Thyroid gland (tissue), 4 donors: ENCODE measurements around the gene WDR5B. TPM values are rescaled to one million over a fixed set of nuclear protein-coding genes. Genes with fewer than 3 reads are reported as not detected.

Experiments used
- DNase-seq, 2 donors: peaks; one replicate each; pipeline ENCODE4 v3.0.0-alpha.2; 2019
- H3K27ac ChIP-seq, 3 donors: fragments of 200-600 bp; sonication (generic); 1 replicate in 2 of 3; 2 replicates in 1 of 3; pipeline ENCODE4 v1.5.1; 2016 to 2019; ENCODE audit warnings: mild to moderate bottlenecking in 1 of 3, moderate library complexity in 1 of 3
- H3K27me3 ChIP-seq: fragments of 200-600 bp; sonication (generic); one replicate; pipeline ENCODE4 v1.5.1; 2019
- H3K36me3 ChIP-seq, 2 donors: fragments of 200-600 bp; sonication (generic); one replicate each; pipeline ENCODE4 v1.5.1; 2016 to 2019
- H3K4me1 ChIP-seq, 2 donors: fragments of 200-600 bp; sonication (generic); one replicate each; pipeline ENCODE4 v1.5.1; 2017 to 2019
- H3K4me3 ChIP-seq, 3 donors: fragments of 200-600 bp; sonication (generic); replicated peaks in 1 of 3; 1 replicate in 2 of 3; 2 replicates in 1 of 3; pipeline ENCODE4 v1.5.1; 2016; ENCODE audit warnings: mild to moderate bottlenecking in 1 of 3
- H3K9me3 ChIP-seq: fragments of 200-600 bp; sonication (generic); one replicate; pipeline ENCODE4 v1.5.1; 2017
- CTCF ChIP-seq, 6 experiments: fragments of 200-600 bp in 3 of 6; fragments of 450-650 bp in 3 of 6; sonication (generic) in 3 of 6; IDR thresholded peaks; one replicate each; pipeline ENCODE4 v1.5.1; 2016 to 2019; ENCODE audit warnings: antibody characterized with exemption in 6 of 6, mild to moderate bottlenecking in 2 of 6, inconsistent platforms in 1 of 6, moderate library complexity in 1 of 6
- POLR2A ChIP-seq, 2 donors: fragments of 450-650 bp; IDR thresholded peaks; one replicate each; pipeline ENCODE4 v1.6.1; 2017; ENCODE audit warnings: antibody characterized with exemption in 2 of 2, mild to moderate bottlenecking in 2 of 2, moderate library complexity in 1 of 2
- WGBS, 2 donors: methylation state at CpG; one replicate each; pipeline ENCODE4 v1.1.5; 2017; 5-methylcytosine and 5-hydroxymethylcytosine counted together
- intact Hi-C: fragments of 100-400 bp; cut with DNase I; formaldehyde crosslinking; loops from one replicate; pipeline ENCODE4 v1.15.1; 2023
- total RNA-seq, 4 donors: library from RNA; depleted of rRNA; stranded (reverse); fragments of >200 nt; gene quantifications; one replicate each; pipeline ENCODE4 v1.2.3, GENCODE V29; 2016

The WDR5B gene
- 10 to 100 TPM in 1 of 4 donors, 1 to 10 TPM in 3; 8.6 to 10.7 (median 9.3) TPM for total RNA-seq

- 0 to 1% methylated on average over 29 to 48 of the region's 48 CpGs for WGBS, 2 donors
- TF ChIP-seq CTCF (IDR thresholded peaks at IDR 0.05) (peak in 2 of 6 experiments; percentile 23 to 29), POLR2A (IDR thresholded peaks at IDR 0.05) (peak; percentile 26 to 91)
- intact Hi-C loops: loop anchor here (10.0 kb wide), 2 partner anchors 269 to 379 kb away; partner anchors contain the start of genes HSPBAP1, PARP14 and SLC49A4
These were observed at the start of gene WDR5B for GRCh38 chr3:122415762-122416654. TSS of gene WDR5B (minus strand) at chr3:122416062. CDS start at chr3:122415528, 534 bp downstream.

GRCh38 chr3:122464659-122465058 lies 48.8 kb upstream of the WDR5B start:
- H3K36me3 ChIP-seq: peaks cover 6 to 8% of the 10 kb centered on the region in 2 donors
- H3K9me3 ChIP-seq: no peaks in the 10 kb centered on the region
- no peaks in the 10 kb centered on the region for H3K27me3 ChIP-seq
- H3K4me1 ChIP-seq: peaks cover 2 to 8% of the 10 kb centered on the region in 2 donors
- no peak for DNase-seq
- no peak overlapping the region for H3K27ac ChIP-seq
- intact Hi-C loops: no loop called here
- WGBS, 2 donors: 98% methylated on average over 1 of the region's 1 CpG
- H3K4me3 ChIP-seq: no peak overlapping the region
- TF ChIP-seq CTCF (IDR thresholded peaks at IDR 0.05): no peak
- no peak for TF ChIP-seq POLR2A (IDR thresholded peaks at IDR 0.05)

More at GRCh38 chr3:122415762-122416654, at the start of gene WDR5B:
- Histone ChIP-seq H3K4me1 (peaks cover 11 to 21% of the 10 kb centered on the region in 2 donors), H3K27ac (peak within 1 kb of the TSS; percentile 80 to 92 (median 88)), H3K36me3 (no peaks in the 10 kb centered on the region), H3K9me3 (no peaks in the 10 kb centered on the region), H3K27me3 (no peaks in the 10 kb centered on the region), H3K4me3 (peak within 1 kb of the TSS; percentile 6 to 69 (median 63))
- DNase-seq: peak; percentile 96 to 98

- Histone ChIP-seq H3K36me3 (peaks cover 6 to 18% of the 10 kb centered on the region in 2 donors), H3K9me3 (no peaks in the 10 kb centered on the region), H3K4me1 (no peaks in the 10 kb centered on the region), H3K27me3 (no peaks in the 10 kb centered on the region), H3K4me3 (no peak overlapping the region), H3K27ac (no peak overlapping the region)
- TF ChIP-seq POLR2A (IDR thresholded peaks at IDR 0.05) (no peak), CTCF (IDR thresholded peaks at IDR 0.05) (no peak)
- intact Hi-C loops: no loop called here
- DNase-seq: no peak
- 95 to 96% methylated on average over 1 of the region's 1 CpG for WGBS, 2 donors
These were observed 46.5 kb upstream of the WDR5B start for GRCh38 chr3:122462406-122462805.

GRCh38 chr3:122461806-122462205 lies 45.9 kb upstream of the WDR5B start:
- peaks cover 6 to 18% of the 10 kb centered on the region in 2 donors for H3K36me3 ChIP-seq
- DNase-seq: no peak
- H3K4me1 ChIP-seq: no peaks in the 10 kb centered on the region
- H3K4me3 ChIP-seq: no peak overlapping the region
- WGBS, 2 donors: 91 to 94% methylated on average over 3 of the region's 3 CpGs
- H3K27ac ChIP-seq: no peak overlapping the region
- intact Hi-C loops: no loop called here
- H3K27me3 ChIP-seq: no peaks in the 10 kb centered on the region
- TF ChIP-seq POLR2A (IDR thresholded peaks at IDR 0.05) (no peak), CTCF (IDR thresholded peaks at IDR 0.05) (no peak)
- no peaks in the 10 kb centered on the region for H3K9me3 ChIP-seq

GRCh38 chr3:122458992-122459391 lies 43.1 kb upstream of the WDR5B start:
- peaks cover 6 to 18% of the 10 kb centered on the region in 2 donors for H3K36me3 ChIP-seq
- intact Hi-C loops: no loop called here

More at GRCh38 chr3:122458992-122459391, 43.1 kb upstream of the WDR5B start:
- Histone ChIP-seq H3K9me3 (no peaks in the 10 kb centered on the region), H3K27me3 (no peaks in the 10 kb centered on the region), H3K4me1 (no peaks in the 10 kb centered on the region), H3K27ac (no peak overlapping the region), H3K4me3 (no peak overlapping the region)
- no peak for TF ChIP-seq POLR2A (IDR thresholded peaks at IDR 0.05)
- peak in 2 of 6 experiments; percentile 11 to 27 for TF ChIP-seq CTCF (IDR thresholded peaks at IDR 0.05)
- 74 to 77% methylated on average over 4 of the region's 4 CpGs for WGBS, 2 donors
- no peak for DNase-seq
